Prostate gland (tissue), 2 donors: ENCODE data around the gene PHLPP1.

ENCODE experiments used
- POLR2A ChIP-seq: fragments of 450-650 bp; IDR thresholded peaks from one replicate; pipeline ENCODE4 v1.6.1; 2016; ENCODE audit warnings: antibody characterized with exemption, mild to moderate bottlenecking
- POLR2AphosphoS5 ChIP-seq: sonication (generic); formaldehyde crosslinking; IDR thresholded peaks from one replicate; pipeline ENCODE4 v1.6.1; 2017; ENCODE audit warnings: antibody characterized with exemption
- TF ChIP-seq, protein P1 (sequence below), 4 experiments: fragments of 200-600 bp in 2 of 4; fragments of 450-650 bp in 2 of 4; sonication (generic) in 2 of 4; IDR thresholded peaks; 1 replicate in 3 of 4; 2 replicates in 1 of 4; pipeline ENCODE4 v1.5.1; 2016 to 2019; ENCODE audit warnings: antibody characterized with exemption in 4 of 4, mild to moderate bottlenecking in 2 of 4, moderate library complexity in 2 of 4

DNA sequence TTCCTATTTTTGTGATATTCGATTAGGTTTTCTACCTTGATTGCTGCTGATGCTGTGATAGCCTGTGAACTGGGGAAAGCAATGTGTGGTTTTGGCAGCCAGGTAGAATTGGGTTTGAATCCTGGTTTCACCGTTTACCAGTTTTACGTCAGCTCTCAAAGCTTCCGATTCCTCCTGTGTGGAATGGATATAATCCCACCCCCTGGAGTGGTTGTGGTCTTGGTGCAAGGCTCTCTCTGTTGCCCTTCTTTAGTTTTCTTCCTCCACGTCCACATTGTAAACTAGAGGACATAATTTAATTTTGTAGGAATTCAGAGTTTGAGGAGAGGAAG is 45.0 kb downstream of the PHLPP1 start:
- TF ChIP-seq, protein P1, sequence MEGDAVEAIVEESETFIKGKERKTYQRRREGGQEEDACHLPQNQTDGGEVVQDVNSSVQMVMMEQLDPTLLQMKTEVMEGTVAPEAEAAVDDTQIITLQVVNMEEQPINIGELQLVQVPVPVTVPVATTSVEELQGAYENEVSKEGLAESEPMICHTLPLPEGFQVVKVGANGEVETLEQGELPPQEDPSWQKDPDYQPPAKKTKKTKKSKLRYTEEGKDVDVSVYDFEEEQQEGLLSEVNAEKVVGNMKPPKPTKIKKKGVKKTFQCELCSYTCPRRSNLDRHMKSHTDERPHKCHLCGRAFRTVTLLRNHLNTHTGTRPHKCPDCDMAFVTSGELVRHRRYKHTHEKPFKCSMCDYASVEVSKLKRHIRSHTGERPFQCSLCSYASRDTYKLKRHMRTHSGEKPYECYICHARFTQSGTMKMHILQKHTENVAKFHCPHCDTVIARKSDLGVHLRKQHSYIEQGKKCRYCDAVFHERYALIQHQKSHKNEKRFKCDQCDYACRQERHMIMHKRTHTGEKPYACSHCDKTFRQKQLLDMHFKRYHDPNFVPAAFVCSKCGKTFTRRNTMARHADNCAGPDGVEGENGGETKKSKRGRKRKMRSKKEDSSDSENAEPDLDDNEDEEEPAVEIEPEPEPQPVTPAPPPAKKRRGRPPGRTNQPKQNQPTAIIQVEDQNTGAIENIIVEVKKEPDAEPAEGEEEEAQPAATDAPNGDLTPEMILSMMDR (IDR thresholded peaks at IDR 0.05), result no peak
- no peak for TF ChIP-seq POLR2AphosphoS5
- no peak for TF ChIP-seq POLR2A
